ENCODE data around the gene CPA1.
A peak's percentile ranks its signal among the peaks of the same experiment; 100 is the strongest.

Gene CPA1

DNA sequence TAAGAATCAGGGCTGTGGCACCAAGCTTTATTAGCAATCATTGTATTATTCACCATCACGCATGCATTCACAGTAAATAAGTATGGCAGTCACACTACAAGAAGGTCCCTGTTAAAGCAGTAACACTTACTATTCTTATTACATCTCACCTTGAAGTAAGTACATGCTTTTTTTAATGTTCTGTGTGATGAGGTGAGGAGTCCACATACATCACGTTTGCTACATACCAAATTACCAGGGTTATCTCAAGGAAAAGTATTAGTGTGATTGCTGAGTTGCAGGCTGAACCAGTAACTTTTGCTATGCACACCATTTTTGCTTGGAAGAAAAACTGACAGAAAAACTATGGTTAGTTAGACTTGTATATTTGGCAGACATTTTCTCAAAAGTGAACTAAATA lies 24.7 kb downstream of the CPA1 start:
- peak overlapping the region in 1 of 3 experiments; percentile 49 for H3K27ac Mint-ChIP-seq
- H3K9me3 Mint-ChIP-seq, result no peaks in the 10 kb centered on the region
- TF ChIP-seq, protein P1, sequence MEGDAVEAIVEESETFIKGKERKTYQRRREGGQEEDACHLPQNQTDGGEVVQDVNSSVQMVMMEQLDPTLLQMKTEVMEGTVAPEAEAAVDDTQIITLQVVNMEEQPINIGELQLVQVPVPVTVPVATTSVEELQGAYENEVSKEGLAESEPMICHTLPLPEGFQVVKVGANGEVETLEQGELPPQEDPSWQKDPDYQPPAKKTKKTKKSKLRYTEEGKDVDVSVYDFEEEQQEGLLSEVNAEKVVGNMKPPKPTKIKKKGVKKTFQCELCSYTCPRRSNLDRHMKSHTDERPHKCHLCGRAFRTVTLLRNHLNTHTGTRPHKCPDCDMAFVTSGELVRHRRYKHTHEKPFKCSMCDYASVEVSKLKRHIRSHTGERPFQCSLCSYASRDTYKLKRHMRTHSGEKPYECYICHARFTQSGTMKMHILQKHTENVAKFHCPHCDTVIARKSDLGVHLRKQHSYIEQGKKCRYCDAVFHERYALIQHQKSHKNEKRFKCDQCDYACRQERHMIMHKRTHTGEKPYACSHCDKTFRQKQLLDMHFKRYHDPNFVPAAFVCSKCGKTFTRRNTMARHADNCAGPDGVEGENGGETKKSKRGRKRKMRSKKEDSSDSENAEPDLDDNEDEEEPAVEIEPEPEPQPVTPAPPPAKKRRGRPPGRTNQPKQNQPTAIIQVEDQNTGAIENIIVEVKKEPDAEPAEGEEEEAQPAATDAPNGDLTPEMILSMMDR (IDR thresholded peaks at IDR 0.05; ENCODE audit: unreplicated experiment in 3 of 3), result no peak
- H3K27me3 Mint-ChIP-seq (ENCODE audit: low read depth), result no peaks in the 10 kb centered on the region
- H3K36me3 Mint-ChIP-seq (ENCODE audit: low read depth), result peaks cover 18% of the 10 kb centered on the region
- H3K4me3 Mint-ChIP-seq, result no peak overlapping the region
- H3K4me1 Mint-ChIP-seq, result peaks cover 45% of the 10 kb centered on the region

- Mint-ChIP-seq H3K9me3 (no peaks in the 10 kb centered on the region), H3K4me3 (no peak overlapping the region), H3K36me3 (ENCODE audit: low read depth) (peaks cover 6% of the 10 kb centered on the region), H3K27ac (peak overlapping the region; percentile 81 to 92 (median 92)), H3K4me1 (peaks cover 69% of the 10 kb centered on the region), H3K27me3 (ENCODE audit: low read depth) (no peaks in the 10 kb centered on the region)
- TF ChIP-seq, protein P1 (IDR thresholded peaks at IDR 0.05; ENCODE audit: unreplicated experiment in 3 of 3), result no peak
Measured at GRCh38 chr7:130409067-130409711, 28.9 kb downstream of the CPA1 start.

DNA sequence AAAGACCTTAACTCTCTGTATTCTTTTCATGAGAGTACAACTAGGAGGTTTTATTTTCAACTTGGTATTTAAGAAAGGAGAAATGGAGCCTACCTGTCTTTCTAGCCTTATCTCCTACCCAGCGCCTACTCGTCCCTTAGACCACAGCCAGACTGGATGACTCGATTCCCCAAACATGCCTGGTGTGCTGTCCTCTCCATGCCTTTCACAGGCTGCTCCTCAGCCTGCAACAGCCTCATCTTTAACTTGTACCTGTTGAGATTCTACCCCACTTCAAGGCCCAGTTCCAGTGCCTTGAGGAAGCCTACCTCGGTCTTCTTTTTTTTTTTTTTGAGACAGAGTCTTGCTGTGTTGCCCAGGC lies 29.4 kb downstream of the CPA1 start:
- peaks cover 6% of the 10 kb centered on the region for H3K36me3 Mint-ChIP-seq (ENCODE audit: low read depth)
- peaks cover 70% of the 10 kb centered on the region for H3K4me1 Mint-ChIP-seq
- H3K27me3 Mint-ChIP-seq (ENCODE audit: low read depth), result no peaks in the 10 kb centered on the region
- TF ChIP-seq, protein P1 (IDR thresholded peaks at IDR 0.05; ENCODE audit: unreplicated experiment in 3 of 3), result no peak
- peak overlapping the region; percentile 81 to 92 (median 92) for H3K27ac Mint-ChIP-seq
- no peaks in the 10 kb centered on the region for H3K9me3 Mint-ChIP-seq
- no peak overlapping the region for H3K4me3 Mint-ChIP-seq

GRCh38 chr7:130410868-130411541 lies 30.7 kb downstream of the CPA1 start:
- Mint-ChIP-seq H3K36me3 (ENCODE audit: low read depth) (peaks cover 14% of the 10 kb centered on the region), H3K9me3 (no peaks in the 10 kb centered on the region), H3K4me1 (peaks cover 67% of the 10 kb centered on the region), H3K27me3 (ENCODE audit: low read depth) (no peaks in the 10 kb centered on the region), H3K27ac (peak overlapping the region; percentile 65 to 86 (median 80)), H3K4me3 (no peak overlapping the region)
- TF ChIP-seq, protein P1 (IDR thresholded peaks at IDR 0.05; ENCODE audit: unreplicated experiment in 3 of 3), result no peak

DNA sequence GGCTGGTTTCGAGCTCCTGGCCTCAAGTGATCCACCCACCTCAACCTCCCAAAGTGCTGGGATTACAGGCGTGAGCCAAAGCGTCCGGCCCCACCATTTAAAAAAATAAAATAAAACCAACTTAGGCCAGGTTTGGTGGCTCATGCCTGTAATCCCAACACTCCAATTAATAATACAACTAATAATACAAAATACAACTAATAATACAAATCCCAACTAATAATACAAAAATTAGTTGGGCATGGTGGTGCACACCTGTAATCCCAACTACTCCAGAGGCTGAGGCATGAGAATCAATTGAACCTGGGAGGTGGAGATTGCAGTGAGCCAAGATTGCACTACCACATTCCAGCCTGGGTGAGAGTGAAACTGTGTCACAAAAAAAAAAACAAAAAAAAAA lies 32.9 kb downstream of the CPA1 start:
- Mint-ChIP-seq H3K4me3 (no peak overlapping the region), H3K9me3 (no peaks in the 10 kb centered on the region), H3K4me1 (peaks cover 77% of the 10 kb centered on the region), H3K27me3 (ENCODE audit: low read depth) (no peaks in the 10 kb centered on the region), H3K27ac (peak overlapping the region in 1 of 3 experiments; percentile 68), H3K36me3 (ENCODE audit: low read depth) (peaks cover 14% of the 10 kb centered on the region)
- TF ChIP-seq, protein P1 (IDR thresholded peaks at IDR 0.05; ENCODE audit: unreplicated experiment in 3 of 3), result no peak

DNA sequence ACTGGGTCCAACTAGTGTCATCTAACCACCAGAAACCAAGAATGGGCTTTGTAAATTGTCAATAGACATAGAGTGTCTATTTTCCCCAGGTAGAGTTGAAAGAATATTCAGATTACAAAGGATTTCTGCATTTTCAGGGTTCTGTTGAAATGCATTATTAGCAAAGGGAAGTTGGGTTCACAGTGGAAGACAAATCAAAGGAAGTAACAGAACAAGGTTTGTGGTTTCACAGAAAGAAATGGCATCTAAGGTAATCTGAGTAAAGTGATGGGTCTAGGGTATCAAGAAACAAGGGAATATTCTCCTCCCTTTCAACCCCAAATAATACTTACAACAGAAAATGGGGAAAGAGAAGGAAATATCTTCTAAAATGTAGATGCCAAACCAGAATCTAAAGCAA lies 34.7 kb downstream of the CPA1 start:
- H3K36me3 Mint-ChIP-seq (ENCODE audit: low read depth), result peaks cover 14% of the 10 kb centered on the region
- TF ChIP-seq, protein P1 (IDR thresholded peaks at IDR 0.05; ENCODE audit: unreplicated experiment in 3 of 3), result no peak
- H3K27me3 Mint-ChIP-seq (ENCODE audit: low read depth), result no peaks in the 10 kb centered on the region
- H3K9me3 Mint-ChIP-seq, result no peaks in the 10 kb centered on the region
- H3K27ac Mint-ChIP-seq, result peak overlapping the region; percentile 2 to 25 (median 2)
- H3K4me3 Mint-ChIP-seq, result no peak overlapping the region
- peaks cover 68% of the 10 kb centered on the region for H3K4me1 Mint-ChIP-seq
